NCI-H128 (cell line): Measurements from ENCODE around the gene PREX1.

Experiments used
- DNase-seq: peaks from one replicate; lab custom pipeline; 2025; ENCODE audit not compliant: unreplicated experiment; lab: John Stamatoyannopoulos, UW

The PREX1 gene

DNA sequence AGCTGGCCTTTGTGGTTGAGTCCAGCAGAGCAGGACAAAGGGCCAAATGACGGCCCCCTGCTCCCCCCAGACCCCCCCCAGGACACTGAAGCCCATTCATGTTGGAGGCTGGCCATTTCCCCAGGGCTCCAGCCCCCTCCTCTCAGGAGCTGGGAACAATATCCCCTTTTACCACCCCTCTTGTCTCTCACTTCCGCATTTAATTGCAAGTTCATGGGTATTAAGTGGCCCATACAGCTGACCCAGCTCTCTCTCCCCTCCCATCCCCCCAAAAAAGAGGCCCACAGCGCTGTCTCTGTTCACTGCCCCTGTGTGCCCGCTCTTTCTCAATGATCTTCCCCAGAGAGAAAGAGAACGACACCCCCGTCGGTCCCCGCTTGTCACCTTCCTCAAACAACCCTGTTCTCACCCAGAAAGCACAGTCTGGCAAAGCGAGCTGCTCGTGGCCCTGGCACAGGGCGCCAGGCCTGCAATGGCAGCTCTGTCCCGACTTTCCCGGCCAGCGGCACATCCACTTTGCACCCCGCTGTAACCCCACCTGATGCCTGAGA lies 30.4 kb downstream of the PREX1 start:
- no peak for DNase-seq

DNA sequence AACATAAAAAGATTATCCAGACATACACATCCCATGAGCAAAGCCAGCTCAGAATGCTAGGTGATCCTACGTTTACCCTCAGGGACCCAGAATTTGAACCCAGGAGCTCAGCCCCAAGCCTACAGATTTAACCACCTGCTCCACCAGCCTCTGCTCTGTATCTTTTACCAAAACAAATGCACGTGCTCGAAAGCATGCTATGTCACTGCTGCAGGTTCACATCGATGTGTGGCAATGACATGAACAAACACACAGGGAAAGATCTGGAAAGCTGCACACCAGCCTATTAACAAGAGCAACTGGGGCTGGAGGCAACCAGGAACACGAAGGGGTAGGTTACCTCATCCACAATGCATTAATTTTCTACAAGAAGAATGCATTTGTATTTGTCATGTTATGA lies 32.1 kb downstream of the PREX1 start:
- DNase-seq, result no peak

DNA sequence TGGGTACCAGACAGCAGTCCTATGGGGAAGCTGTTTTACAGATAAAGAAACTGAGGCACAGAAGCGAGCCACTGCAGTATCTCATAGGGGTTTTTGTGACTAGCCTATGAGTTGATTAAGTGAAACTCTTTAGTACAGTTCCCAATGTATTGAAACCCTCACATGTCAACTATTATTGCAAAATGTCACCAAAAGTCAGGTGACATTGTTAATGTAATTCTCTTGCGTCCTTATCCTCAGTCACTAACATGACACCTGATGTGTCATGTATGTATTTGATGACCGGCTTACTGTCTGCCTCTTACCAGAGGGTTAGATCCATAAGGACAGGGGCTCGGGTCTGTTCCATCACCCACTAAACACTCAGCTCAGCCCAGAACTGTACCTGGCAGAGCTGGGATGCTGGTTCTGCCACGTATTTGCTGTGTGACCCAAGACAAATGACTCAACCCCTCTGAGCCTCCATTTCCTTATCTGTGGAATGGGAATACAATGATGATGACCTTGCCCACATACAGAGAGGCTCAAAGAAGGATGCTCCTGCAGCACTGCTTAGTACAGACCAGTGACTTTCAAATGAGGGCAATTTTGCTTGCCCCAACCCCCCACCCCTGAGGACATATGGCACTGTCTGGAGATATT lies 32.9 kb downstream of the PREX1 start:
- no peak for DNase-seq

DNA sequence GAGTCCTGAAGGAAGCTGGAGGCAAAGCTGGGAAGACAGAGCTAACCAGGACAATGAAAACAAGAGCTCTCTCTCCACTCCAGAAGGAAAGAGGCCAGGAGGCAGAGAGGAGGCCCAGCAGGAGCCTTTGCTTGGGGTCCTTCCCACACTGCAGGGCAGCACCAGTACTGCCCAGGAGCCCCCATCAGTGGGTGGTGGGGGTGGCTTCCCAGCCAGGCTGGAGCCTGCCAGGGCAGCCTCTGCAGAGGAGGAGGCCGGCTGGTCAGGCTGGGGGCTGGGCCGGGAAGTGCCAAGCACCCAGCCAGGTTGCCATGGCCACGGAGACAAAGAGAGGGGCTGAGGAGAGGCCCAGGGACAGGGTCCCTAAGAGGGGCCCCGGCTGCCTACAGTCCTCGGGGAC lies 33.4 kb downstream of the PREX1 start:
- no peak for DNase-seq

DNA sequence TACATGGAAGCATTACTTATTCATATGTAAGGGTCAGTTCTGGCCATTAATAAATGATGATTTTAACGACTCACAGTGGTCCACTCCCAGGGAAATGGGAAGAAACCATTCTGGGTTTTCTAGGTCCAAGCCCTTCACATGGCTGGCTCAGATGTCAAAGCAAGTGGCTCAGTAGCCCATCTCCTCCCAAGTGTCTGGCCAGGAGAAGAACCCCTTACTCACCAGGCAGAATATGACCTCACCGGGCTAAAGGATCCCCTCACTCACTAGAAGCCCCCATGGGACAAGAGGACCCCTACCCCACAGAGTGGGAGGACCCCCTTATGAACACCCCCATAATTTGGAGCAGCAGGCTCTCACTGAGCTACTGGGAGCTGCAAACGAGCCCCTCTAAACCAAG lies 34.0 kb downstream of the PREX1 start:
- DNase-seq, result no peak

DNA sequence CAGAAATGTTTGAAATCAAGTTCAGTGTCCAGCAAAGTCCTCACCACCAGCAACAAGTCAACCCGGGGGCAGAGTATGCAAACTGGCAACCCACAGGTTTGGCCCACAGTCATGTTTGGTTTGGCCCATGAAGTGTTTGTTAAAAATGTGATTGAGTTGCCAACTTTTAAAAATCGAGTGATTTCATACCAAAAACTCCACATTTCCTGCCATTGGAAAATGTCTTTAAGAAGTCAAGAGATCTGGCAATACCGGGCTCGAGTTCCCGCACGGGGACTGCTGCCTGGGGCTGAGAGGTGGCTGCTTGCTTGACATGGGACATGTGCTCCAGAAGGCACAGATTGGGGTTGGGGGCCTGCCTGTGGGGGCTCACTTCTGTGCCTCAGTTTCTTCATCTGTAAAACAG lies 36.1 kb downstream of the PREX1 start:
- DNase-seq, result no peak

DNA sequence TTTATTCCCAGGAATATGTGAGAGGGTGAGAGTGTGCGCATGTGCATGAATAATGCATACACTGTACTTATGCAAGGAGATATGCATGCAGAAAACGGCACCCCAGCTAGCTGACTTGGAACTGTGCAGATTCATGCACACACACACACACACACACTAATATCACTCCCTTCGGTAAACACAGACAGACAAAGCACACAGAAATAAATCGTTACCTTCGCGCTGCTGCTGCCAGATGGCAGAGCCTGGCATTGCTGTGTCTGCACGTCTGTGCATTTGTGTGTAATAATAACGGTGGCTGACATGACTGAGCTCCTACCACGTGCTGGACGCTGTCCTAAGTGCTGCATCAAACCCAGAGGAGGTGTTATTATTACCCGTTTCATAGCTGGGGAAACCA lies 36.8 kb downstream of the PREX1 start:
- DNase-seq, result peak; percentile 31

DNA sequence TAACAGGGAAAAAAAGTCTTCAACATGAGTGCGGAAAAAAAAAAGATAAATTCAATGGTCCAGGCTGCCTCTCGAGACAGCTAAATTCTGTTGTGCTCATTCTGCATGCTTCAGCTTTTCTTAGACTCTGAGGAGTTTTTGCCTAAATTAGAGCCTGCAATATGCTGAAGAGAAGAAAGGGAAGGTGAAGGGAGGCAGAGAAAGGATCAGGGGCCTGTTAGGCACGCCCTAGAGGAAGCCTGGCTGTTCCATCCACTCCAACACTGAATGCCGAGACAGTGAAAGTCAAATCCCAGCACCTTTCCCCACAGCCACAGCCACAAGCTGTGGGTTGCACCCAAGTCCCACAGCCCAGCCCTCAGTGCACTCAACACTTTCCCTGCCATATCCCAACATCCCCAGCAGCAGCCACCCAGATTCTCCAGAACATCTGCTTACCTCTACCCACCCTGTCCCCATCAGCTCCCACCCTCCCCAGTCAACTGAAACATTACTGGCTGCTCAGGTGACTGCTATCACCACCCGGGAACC lies 37.3 kb downstream of the PREX1 start:
- DNase-seq, result no peak

DNA sequence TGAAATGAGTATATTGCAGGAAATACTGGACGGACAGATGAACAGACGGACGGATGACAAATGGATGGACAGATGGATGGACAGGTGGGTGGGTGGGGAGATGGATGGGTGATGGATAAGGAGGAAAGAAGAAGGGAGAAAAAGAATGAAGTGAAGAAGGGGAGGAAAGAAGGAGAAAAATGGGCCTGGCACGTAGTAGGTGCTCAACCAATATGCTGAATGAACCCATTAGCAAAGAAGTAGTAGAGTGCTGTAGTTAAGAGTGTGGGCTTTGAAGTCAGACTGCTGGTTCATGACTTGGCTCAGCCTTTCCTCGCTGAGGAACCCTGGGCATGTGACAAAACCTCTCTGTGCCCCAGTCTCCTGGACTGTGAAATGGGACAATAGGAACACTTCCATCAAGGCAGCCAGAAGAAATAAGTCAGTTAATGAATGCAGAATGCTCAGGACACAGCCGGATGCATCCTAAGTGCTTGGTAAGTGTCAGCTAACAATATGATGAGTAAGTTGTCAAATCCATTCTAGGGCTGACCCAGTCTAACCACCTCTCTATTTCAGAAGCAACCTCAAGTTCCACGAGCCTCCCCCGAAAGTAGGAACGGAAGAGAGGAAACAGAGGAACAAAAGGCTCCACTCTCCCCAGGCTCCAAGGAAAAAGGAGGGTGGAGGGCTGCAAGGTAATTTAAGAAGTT lies 37.9 kb downstream of the PREX1 start:
- no peak for DNase-seq

DNA sequence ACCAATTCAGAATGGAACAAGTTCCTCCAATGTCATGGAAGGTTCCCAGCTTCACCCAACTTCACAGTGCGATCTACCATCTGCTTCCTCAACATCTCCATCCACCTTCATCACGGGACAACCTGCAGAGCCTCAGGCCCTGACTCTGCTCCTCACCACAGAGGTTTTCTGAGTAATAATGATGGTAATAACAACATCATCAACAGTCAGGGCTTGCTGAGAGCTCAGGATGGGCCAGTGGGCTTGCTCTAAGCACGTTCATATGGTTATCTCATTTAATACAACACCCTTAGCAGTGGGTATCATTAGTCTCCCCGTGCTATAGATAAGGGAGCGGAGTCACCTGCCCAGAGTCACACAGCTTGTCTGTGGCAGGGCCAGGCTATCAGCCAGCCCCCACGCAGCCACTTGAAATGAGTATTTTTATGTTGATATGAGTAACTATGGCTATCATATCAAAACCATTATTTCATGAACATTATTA lies 38.6 kb downstream of the PREX1 start:
- no peak for DNase-seq

DNA sequence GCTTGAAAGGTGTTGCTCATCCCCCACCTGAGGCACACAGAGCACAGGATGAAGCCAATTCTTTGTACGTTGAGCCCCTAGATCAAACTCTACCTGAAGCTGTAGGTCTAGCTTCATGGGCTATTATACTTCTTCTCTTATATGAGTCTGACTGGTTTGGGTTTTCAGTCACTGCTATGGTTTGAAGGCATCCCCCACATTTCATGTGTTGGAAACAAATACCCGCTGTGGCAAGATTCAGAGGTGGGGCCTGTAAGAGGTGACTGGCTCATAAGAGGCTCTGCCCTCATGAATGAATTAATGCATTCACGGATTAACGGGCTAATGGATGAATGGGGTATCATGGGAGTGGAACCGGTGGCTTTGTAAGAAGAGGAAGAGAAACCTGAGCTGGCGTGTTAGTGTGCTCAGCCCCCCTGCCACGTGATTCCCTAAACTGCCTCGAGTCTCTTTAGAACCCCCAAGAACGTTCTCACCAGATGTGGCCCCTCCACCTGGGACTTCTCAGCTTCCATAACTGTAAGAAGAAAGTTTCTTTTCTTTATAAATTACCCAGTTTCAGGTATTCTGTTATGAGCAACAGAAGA lies 39.2 kb downstream of the PREX1 start:
- DNase-seq, result no peak

DNA sequence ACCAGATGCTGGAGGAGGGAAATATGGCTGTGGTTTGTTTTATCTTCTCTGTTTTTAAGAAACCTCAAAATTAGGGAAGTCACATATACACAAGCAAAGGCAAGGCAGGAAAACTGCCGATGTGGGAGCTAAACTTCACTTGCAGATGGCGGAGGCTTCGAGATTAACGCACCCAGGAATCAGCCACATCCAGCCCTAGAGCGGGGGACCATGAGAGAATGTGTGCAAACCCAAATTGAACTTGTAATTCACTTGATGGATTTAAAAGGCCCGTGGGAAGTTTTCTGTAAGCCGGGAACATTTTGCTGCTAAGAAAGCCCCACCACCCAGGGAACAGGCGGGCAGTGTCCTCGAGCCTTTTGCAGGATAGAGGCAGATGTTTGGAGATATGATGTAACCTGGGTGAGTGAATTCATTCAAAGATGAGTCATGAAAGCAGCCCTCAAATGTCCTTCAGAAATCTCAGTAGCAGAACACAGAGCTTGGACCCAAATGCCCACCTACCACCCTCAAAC lies 39.9 kb downstream of the PREX1 start:
- DNase-seq, result no peak

DNA sequence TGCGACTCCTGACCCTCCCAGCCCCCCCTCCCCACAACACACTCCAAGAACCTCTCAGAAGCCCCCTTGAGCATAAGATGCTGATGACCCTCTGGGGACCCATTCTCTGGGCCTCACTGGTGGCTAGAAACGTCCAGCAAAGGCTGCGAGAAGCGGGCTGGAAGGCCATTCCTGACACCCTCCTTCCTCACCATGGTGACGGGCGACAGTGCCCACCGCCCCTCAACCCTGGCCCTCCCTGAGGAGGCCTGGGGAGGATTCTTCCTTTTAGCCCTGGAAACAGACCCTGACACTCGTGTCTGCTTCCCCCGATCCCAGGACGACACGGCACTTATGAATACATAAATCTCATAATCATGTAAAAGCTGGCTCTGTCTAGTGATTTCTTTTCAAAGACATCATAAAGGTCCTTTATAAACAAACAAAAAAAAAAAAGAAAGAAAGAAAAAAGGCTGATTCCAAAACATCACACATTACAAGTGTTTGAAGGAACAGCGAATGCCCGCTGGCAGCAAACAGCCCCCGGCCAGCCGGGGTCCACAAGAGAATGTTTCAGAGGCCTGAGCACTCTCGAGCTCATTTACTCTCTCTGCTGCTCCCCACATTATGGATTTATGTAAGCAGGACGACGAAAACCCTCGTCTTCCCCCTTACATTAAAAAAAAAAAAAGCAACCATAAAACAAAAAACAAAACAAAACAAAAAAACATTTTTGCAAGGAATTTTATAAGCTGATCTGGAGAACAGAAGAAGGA lies 40.7 kb downstream of the PREX1 start:
- DNase-seq, result no peak

DNA sequence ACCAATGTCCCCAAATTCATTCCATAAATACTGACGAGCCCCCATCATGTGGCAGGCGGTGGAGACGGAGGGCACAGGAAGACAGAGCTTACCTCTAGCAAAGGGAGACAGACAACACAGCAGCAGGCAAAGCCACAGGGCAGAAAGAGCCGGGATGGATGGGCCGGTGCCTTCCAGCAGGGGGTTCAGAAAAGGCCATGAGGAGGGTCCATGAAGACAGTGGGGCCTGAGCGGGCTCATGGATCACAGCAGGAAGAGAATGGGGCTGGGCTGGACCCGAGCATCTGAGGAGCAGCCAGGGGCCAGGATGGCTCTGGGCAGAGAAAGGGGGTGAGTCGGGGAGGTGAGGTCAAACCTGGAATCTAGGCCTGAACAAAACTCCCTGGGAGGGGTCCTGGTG lies 42.0 kb downstream of the PREX1 start:
- DNase-seq, result no peak

DNA sequence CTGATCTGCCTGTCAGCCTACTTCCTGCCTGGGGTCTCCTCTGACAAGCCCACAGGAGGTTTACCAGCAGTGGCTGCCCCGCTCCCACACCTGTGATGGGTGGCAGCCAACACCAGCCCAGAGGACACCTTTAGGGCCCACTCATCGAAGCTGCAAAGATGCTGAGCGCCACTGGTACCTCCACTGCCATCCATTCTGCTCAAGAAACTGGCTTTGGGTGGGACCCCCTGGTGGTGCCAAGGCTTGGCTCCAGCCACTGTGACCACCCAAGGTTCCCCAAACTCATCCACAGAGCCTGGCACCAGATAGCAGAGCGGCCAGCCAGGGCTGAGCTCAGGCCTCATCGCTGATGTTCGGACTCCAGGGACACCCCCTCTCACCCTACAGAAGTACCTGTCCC lies 42.5 kb downstream of the PREX1 start:
- no peak for DNase-seq

DNA sequence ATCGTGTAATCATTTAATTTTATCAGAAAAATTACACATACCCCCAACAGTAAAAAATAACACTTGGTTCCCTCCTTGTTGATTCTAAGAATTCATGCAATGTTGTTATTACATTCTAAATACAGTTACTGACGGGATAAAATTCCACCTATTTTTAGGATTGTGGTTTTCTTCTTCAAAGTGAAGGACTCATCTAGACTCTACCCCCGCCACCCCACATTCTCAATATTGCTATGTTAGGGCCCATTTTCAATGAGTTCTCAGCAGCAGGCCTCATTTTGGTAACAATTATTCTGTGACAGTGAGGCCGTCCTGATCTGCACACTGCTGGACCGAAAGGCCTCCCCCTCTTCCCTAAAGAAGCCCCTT lies 43.5 kb downstream of the PREX1 start:
- no peak for DNase-seq

DNA sequence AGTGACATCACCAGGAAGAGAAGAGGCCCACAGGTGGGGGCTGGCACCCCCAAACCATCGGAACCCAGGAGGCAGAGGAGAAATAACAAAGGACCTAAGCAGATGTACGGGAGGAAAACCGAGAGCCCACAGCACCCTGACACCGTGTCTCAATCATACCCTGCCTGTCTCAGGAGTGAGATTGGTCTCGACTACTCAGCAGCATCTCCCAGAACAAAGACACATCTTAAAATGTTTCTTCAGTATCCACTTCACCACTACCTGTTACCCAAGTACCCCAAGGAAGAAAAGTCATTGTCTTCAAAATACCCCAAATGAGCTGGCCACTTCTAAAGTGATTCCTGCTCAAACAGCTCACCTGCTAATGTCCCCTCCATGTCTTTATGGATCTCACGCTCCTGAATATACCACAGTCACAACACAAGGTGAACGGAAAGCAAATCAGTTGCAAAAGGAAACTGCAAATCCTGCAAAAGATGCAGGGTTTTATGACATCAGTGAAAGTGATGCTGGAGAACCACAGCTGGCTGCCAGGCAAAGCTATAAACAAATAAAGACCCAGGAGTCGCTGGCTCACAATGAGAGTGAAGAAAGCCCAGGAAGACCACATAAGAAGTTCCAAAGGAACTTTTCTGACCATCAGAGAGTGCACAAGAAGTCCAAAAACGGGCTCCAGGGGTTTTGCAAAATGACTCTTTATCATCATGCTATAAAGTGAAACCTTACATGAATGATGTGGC lies 44.1 kb downstream of the PREX1 start:
- no peak for DNase-seq

DNA sequence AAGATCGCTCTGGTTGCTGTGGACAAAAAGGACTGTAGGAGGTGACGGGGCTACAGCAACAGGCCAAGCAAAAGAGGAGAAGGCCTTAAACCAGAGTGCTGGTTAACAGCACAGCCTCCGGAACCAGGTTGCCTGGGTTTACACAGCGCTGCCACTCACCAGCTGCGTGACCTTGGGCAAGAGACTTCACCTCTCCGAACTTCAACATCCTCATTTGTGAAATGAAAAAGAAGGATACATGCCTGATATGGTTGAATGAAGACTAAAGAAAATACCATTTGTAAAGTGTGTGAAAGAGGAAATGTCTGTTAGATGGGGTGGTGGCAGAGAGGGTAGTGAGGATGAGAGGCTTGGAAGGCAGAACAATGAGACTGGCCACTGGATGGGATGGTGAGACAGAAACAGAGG lies 44.9 kb downstream of the PREX1 start:
- DNase-seq, result no peak

DNA sequence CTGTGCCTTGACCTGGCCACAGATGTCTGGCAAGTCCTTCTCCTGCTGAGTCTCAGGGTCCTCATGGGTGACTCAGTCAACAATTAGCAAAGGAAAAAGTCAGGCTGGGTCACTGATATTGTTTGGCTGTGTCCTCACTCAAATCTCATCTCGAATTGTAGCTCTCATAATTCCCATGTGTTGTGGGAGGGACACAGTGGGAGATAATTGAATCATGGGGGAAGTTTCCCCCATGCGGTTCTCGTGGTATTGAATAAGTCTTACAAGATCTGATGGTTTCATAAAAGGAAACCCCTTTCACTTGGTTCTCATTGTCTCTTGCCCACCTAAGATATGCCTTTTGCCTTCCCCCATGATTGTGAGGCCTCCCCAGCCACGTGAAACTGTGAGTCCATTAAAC lies 45.7 kb downstream of the PREX1 start:
- DNase-seq, result no peak

DNA sequence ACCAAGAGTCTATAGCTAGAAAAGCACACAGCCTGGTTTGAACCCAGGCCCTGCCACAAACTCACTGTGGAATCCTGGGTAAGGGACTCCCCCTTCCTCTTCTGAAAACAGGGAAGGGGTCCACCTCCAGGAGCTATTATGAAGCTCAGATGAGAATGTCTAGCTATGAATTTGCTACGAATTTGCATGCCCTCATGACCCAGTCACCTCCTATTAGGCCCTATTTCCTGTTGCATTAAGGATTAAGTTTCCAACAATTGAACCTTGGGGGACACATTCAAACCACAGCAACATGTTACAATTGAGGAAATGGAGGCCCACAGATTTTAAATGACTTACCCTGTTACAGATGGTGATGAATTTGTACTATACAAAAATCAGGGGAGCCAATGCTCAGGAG lies 46.2 kb downstream of the PREX1 start:
- DNase-seq, result no peak
